HG02870 (cell line): Measurements from ENCODE around the gene RAB8A.
"Not testable (repeated sequence)": the region's sequence is repeated elsewhere in the genome, so short reads cannot be mapped to it uniquely, and the experiment has no call there.

Source experiments
- ATAC-seq: cut with Tn5 transposase; IDR thresholded peaks from one replicate; pipeline ENCODE4 v1.9.1; 2021; ENCODE audit warnings: mild to moderate bottlenecking, moderate library complexity; ENCODE audit not compliant: unreplicated experiment

The RAB8A gene

GRCh38 chr19:16106121-16106520 lies 5.6 kb upstream of the RAB8A start:
- ATAC-seq = no peak

GRCh38 chr19:16111909-16112752 lies 442 bp downstream of the RAB8A start:
- ATAC-seq = no peak

DNA sequence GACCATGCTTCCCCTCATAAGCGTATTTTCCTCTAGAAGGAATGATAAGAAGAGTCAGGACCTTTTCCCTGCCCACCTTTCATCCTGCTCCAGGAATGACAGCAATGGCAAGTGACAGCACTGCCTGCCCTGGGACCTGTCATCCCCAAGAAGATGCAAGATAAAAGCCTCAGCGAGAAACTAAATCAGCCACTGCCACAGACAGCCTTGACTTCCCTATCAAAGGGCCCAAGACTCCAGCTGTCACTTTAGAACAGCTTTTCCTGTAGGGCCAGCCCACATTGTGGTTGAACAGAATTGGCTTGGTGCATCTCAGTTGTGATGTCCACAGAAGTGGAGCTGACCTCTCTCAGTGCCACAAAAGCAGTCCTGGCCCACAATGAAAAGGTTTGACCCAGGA lies 1.1 kb downstream of the RAB8A start:
- ATAC-seq = no peak

DNA sequence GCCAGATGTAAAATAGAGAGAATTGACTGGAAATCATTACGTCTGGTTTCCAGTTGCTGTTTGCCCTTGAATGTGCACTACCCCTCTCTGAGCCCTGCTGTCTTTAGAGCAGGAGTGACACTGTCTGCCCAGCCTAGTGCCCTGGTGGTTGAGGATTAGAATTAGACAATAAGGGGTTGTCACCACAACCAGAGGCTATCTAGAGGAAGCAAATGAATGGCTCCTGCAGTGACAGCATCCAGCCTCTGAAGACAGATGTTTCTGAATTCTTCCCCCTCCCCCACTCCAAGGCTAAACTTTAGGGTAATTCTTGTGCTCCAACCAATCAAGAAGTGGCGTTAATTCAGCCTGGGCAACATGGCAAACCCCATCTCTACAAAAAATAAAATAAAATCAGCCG lies 2.0 kb downstream of the RAB8A start:
- no peak for ATAC-seq

GRCh38 chr19:16115301-16116039 lies 3.8 kb downstream of the RAB8A start:
- ATAC-seq = no peak

DNA sequence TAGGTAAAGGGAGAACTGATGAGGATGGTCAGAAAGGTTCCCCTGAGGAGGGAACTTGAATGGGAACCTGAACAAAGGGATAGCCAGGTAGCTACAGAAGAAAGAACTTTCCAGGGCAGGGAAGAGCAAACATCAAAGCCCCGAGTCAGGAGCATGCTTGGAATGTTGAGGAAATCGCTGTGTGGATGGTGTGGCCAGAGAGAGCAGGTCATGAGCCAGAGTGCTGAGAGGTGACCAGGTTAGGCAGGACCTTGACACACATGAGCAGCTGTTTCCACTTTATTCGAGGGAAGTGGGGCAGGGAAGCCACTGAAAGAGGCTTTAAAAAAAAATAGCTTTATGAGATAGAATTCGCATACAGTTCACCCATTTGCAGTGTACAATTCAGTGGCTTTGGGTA lies 4.4 kb downstream of the RAB8A start:
- no peak for ATAC-seq

DNA sequence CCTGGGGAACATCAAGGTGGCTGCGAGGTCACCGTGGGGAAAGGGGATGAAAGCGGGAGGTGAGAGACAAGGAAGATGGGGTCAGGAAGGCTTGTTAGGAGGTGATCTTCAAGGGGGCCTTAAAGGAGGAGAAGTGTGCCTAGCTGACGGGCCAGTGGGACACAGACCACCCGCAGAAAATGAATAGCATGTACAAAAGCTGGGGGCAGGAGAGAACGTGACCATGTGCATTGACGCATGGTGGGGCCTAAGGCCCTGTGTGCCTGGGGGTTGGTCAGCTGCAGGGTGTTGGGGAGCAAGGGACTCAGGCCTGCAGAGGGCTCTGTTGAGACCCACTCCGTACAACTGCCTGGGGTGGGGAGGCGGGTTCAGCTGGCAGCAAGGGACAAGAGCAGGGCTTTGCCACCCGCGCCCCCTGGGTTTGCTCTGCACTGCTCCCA lies 5.9 kb downstream of the RAB8A start:
- ATAC-seq = no peak

DNA sequence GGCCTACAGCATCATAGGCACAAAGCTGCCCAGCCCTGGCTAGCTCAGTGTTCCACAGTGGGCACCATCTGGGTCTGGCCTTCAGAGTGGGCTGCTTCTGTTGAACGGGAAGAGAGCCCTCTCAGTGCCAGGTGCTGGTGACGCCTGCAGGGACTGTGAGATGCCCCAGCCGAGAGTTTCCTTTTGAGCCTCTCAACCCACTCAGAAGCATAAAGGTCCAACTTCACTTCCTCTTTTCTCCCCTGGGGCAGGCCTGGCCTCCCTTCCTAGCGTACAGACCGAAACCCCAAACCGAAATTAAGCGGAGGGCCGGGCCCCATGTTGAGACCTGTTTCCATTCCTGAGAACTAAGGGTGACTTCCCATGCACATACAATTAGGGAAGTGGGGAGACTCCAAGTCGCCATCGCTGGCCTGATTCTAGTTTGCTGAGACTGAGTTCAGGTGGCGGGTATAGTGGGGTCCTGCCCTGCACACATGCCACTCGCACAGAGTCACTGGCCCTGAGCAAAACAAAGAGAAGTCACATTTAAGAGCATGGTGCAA lies 6.9 kb downstream of the RAB8A start:
- peak; percentile 70 for ATAC-seq

DNA sequence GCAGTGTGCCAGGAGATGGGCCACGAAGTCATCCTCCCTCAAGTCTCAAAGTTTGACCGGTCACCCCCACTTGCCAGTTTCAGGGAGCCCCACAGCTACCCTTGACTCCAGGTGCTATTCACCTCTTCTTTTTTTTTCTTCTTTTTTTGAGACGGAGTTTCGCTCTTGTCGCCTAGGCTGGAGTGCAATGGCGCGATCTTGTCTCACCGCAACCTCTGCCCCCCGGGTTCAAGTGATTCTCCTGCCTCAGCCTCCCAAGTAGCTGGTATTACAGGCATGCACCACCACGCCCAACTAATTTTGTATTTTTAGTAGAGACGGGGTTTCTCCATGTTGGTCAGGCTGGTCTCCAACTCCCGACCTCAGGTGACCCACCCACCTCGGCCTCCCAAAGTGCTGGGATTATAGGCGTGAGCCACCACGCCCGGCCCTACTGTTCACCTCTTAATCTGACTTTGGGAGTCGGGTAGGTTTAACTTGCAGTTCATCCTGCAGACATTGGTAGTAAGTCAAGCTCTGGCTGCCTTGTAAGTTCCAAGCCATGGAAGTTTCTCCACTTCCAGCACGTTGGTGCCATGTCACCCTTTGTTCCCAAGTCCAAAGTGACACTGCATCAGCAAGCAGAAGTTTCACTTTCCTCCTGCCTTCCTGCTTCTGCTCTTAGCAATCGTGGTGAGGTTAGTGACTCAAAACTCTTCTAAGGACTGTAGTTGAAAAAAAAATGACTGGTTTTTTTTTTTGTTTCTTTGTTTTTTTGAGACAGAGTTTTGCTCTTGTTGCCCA lies 7.6 kb downstream of the RAB8A start:
- not testable (repeated sequence) for ATAC-seq

DNA sequence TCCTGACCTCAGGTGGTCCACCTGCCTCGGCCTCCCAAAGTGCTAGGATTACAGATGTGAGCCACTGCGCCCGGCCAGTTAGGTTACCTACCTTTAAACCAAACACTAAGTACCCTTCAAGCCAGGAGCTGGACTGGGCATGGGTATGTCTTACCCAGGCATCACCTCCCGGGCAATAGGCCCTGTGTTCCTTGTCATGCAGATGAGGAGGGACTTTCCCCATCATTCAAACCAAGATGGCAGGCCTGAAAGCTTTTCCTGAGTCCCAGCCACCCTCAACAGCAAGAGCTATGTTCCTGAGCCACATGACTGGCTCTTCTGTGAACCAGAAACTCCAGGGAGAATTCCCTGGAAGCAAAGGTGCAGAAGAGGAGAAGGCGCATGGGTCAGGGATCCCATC lies 9.5 kb downstream of the RAB8A start:
- ATAC-seq = no peak

- no peak for ATAC-seq
Measured at GRCh38 chr19:16121967-16122366, 10.3 kb downstream of the RAB8A start.

DNA sequence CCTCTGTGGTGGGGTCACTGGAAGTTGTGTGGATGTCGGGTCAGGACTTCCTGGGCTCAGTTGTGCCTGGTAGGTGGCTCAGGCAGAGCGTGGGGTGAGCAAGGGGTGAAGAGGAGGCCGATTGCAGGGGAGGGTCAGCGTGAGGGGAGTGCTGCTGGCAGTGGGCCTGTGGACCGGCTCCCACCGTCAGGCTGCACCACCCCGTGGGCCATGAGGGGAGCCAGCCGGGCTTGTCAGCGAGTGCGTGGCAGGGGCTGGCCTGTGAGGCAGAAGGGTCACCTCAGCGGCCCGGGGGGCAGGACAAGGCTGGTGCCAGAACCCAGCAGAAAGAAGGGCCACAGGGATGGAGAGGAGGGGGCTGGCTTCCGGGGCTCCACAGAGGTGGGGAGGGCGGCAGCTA lies 13.3 kb downstream of the RAB8A start:
- ATAC-seq = no peak

DNA sequence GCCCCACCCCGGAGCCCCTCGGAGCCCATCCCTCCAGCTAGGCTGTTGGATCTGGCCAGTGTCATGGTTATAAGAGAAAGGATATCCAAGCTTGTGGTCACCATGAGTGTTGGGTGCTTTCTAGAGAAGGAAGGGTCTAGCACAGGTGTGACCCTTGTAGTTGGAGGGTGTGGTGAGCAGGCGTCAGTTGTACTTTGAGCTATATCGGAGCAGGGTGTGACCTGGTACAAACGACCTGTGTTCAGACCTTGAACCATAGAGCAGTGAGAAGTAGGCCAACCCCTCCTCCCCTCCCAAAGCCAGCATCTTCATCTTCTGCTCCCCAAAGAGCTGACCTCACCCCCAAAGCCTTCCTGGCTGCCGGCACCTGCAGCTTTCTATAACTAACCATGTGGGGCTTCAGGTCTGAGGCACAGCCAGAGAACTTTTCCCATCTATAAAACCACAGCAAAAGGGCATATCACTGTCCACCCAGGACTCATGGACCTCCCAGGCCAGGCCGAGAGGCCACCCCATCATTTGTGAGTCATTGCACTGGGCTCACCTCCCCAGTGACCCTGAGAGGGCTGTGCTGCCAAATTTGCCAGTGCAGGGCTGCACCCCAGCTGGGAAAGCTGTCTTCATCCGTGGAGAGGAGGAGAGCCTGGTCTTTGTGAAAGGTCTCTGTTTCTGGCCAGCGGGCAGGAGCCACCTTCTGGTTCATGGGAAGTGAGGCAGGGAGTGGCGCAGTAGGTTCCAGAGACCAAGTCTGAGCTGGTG lies 14.2 kb downstream of the RAB8A start:
- no peak for ATAC-seq

GRCh38 chr19:16127080-16127479 lies 15.4 kb downstream of the RAB8A start:
- no peak for ATAC-seq

GRCh38 chr19:16127776-16128371 lies 16.2 kb downstream of the RAB8A start:
- no peak for ATAC-seq

DNA sequence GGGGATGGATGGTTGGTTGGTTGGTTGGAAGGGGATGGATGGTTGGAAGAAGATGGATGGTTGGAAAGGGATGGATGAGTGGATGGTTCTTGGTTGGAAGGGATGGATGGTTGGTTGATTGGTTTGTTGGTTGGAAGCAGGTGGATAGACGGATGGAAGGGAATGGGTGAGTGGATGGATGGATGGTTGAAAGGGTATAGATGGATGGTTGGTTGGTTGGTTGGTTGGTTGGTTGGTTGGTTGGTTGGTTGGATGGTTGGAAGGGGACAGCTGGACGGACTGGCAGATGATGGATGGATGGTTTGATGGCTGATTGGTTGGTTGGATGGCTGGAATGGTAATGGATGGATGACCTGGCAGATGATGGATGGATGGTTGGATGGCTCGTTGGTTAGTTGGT lies 20.0 kb downstream of the RAB8A start:
- no peak for ATAC-seq

GRCh38 chr19:16133818-16134217 lies 22.1 kb downstream of the RAB8A start:
- ATAC-seq = no peak

DNA sequence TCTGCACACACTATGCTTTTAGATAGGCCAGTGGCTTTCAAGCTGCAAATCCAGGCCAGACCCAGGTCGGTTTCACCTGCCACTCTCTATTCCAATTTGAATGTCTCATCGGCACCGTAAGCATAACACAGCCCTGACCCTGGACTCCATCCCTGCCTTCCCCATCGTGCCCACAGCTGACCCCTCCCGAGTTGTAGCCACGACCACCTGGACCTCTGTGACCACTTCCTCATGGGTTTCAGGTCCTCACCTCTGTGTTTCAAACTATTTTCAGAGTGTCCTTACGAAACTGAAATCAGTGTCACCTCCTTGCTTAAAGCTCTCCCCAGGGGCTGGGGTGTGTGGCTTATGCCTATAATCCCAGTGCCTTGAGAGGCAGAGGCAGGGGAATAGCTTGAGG lies 22.8 kb downstream of the RAB8A start:
- no peak for ATAC-seq

- ATAC-seq = no peak
Measured at GRCh38 chr19:16135430-16136127, 23.9 kb downstream of the RAB8A start.
